Panc1 (cell line): ENCODE results near the gene FOXD2.

Experiments
- CTCF ChIP-seq: fragments of 450-650 bp; IDR thresholded peaks from 2 replicates; pipeline ENCODE4 v1.5.1; 2017; ENCODE audit warnings: mild to moderate bottlenecking
- POLR2AphosphoS5 ChIP-seq: IDR thresholded peaks from 2 replicates; pipeline ENCODE4 v1.6.1; 2012; ENCODE audit warnings: mild to moderate bottlenecking, low read depth, low read length, moderate library complexity
- REST ChIP-seq, 2 experiments: IDR thresholded peaks; 2 replicates each; pipeline ENCODE4 v1.6.1; 2011 to 2012; ENCODE audit warnings: low read depth in 2 of 2, control low read depth in 1 of 2, low read length in 1 of 2, mild to moderate bottlenecking in 1 of 2, moderate library complexity in 1 of 2; ENCODE audit not compliant: insufficient read depth in 1 of 2
- TCF7L2 ChIP-seq: IDR thresholded peaks from 2 replicates; pipeline ENCODE4 v1.6.1; 2011; ENCODE audit warnings: mild to moderate bottlenecking, low read depth, low read length, inconsistent platforms

- TF ChIP-seq POLR2AphosphoS5 (no peak), CTCF (no peak), REST (IDR thresholded peaks at IDR 0.05; ENCODE audit: insufficient read depth in 1 of 2, low read depth in 2 of 2, low read length in 1 of 2) (no peak), TCF7L2 (no peak)
Measured at GRCh38 chr1:47440599-47441081, 2.8 kb downstream of the FOXD2 start.
